Astrocyte (in vitro differentiated cells and primary cell): ENCODE data around the gene AKR1B15. TPM values are rescaled to one million over a fixed set of nuclear protein-coding genes. Genes with fewer than 3 reads are reported as not detected.
"Not testable (repeated sequence)": the region's sequence is repeated elsewhere in the genome, so short reads cannot be mapped to it uniquely, and the experiment has no call there.

Experiments used
- DNase-seq: peaks from one replicate; pipeline ENCODE4 v3.0.0-alpha.2; 2010; ENCODE audit warnings: low read depth
- FAIRE-seq: peaks from 2 replicates; lab custom pipeline; 2011; peaks lifted over from hg19 to GRCh38; lab: Jason Lieb, UNC
- H2AFZ ChIP-seq: 2 replicates; pipeline ENCODE4 v1.6.0; 2012; ENCODE audit warnings: low read depth, low read length, inconsistent platforms
- H3K27ac ChIP-seq: 2 replicates; pipeline ENCODE4 v1.5.1; 2011; ENCODE audit warnings: low read depth, low read length, inconsistent platforms
- H3K27me3 ChIP-seq: 2 replicates; pipeline ENCODE4 v1.6.0; 2011; ENCODE audit warnings: low read length, inconsistent platforms; ENCODE audit not compliant: insufficient read depth
- H3K36me3 ChIP-seq: 2 replicates; pipeline ENCODE4 v1.5.1; 2011; ENCODE audit warnings: low read length, inconsistent platforms; ENCODE audit not compliant: insufficient read depth
- H3K4me1 ChIP-seq: 2 replicates; pipeline ENCODE4 v1.5.1; 2011; ENCODE audit warnings: low read length, inconsistent platforms; ENCODE audit not compliant: insufficient read depth
- H3K4me2 ChIP-seq: 2 replicates; pipeline ENCODE4 v1.6.0; 2012; ENCODE audit warnings: low read length, inconsistent platforms
- H3K4me3 ChIP-seq: 2 replicates; pipeline ENCODE4 v1.5.1; 2011; ENCODE audit warnings: low read depth, mild to moderate bottlenecking, low read length, inconsistent platforms; ENCODE audit not compliant: insufficient read depth
- H3K79me2 ChIP-seq: 2 replicates; pipeline ENCODE4 v1.6.0; 2012; ENCODE audit warnings: mild to moderate bottlenecking, low read length, inconsistent platforms; ENCODE audit not compliant: insufficient read depth
- H3K9ac ChIP-seq: 2 replicates; pipeline ENCODE4 v1.6.0; 2012; ENCODE audit warnings: mild to moderate bottlenecking, low read length, inconsistent platforms
- H3K9me3 ChIP-seq: 2 replicates; pipeline ENCODE4 v1.5.1; 2012; ENCODE audit warnings: low read depth, mild to moderate bottlenecking, low read length, inconsistent platforms; ENCODE audit not compliant: insufficient read depth
- H4K20me1 ChIP-seq: 2 replicates; pipeline ENCODE4 v1.6.0; 2012; ENCODE audit warnings: low read length, inconsistent platforms; ENCODE audit not compliant: insufficient read depth
- H3K27ac Mint-ChIP-seq: one replicate; pipeline ENCODE4 v1.8.0; 2021; ENCODE audit warnings: mild to moderate bottlenecking, mixed read lengths; ENCODE audit not compliant: unreplicated experiment
- H3K27me3 Mint-ChIP-seq: one replicate; pipeline ENCODE4 v1.8.0; 2021; ENCODE audit warnings: low read depth, mixed read lengths; ENCODE audit not compliant: unreplicated experiment
- H3K36me3 Mint-ChIP-seq: one replicate; pipeline ENCODE4 v1.8.0; 2021; ENCODE audit warnings: low read depth, mixed read lengths; ENCODE audit not compliant: unreplicated experiment
- H3K4me1 Mint-ChIP-seq: one replicate; pipeline ENCODE4 v1.8.0; 2021; ENCODE audit warnings: low read depth, mixed read lengths; ENCODE audit not compliant: unreplicated experiment
- H3K4me3 Mint-ChIP-seq: one replicate; pipeline ENCODE4 v1.8.0; 2021; ENCODE audit warnings: mild to moderate bottlenecking, moderate library complexity, mixed read lengths; ENCODE audit not compliant: unreplicated experiment
- H3K9me3 Mint-ChIP-seq: one replicate; pipeline ENCODE4 v1.8.0; 2021; ENCODE audit warnings: mild to moderate bottlenecking, mixed read lengths; ENCODE audit not compliant: unreplicated experiment
- CTCF ChIP-seq: IDR thresholded peaks from 2 replicates; pipeline ENCODE4 v1.5.1; 2011; ENCODE audit warnings: low read depth, mild to moderate bottlenecking, inconsistent platforms, low read length, moderate library complexity; ENCODE audit not compliant: insufficient read depth
- EZH2 ChIP-seq: IDR thresholded peaks from 2 replicates; pipeline ENCODE4 v1.6.1; 2012; ENCODE audit warnings: mild to moderate bottlenecking, low read length, inconsistent platforms; ENCODE audit not compliant: insufficient read depth
- total RNA-seq: library from RNA; stranded (reverse); gene quantifications from 2 replicates; pipeline ENCODE4 v1.2.1, GENCODE V29; 2021

The AKR1B15 gene
- total RNA-seq, 1 donor from 2014 or later: not detected

- no peak for TF ChIP-seq CTCF
- no peak for TF ChIP-seq EZH2
- H3K9ac ChIP-seq: no peak overlapping the region
- Mint-ChIP-seq H3K4me1 (no peaks in the 10 kb centered on the region), H3K27ac (no peak overlapping the region), H3K27me3 (peaks cover 13% of the 10 kb centered on the region), H3K9me3 (peaks cover 26% of the 10 kb centered on the region), H3K36me3 (no peaks in the 10 kb centered on the region), H3K4me3 (no peak overlapping the region)
- H3K4me1 ChIP-seq: no peaks in the 10 kb centered on the region
- peaks cover 5% of the 10 kb centered on the region for H3K27me3 ChIP-seq
- H3K4me2 ChIP-seq: no peak overlapping the region
- no peaks in the 10 kb centered on the region for H3K79me2 ChIP-seq
- H3K9me3 ChIP-seq: peaks cover 10% of the 10 kb centered on the region
- no peak overlapping the region for H3K27ac ChIP-seq
- no peak for FAIRE-seq
- H3K36me3 ChIP-seq: no peaks in the 10 kb centered on the region
- no peak overlapping the region for H2AFZ ChIP-seq
- no peaks in the 10 kb centered on the region for H4K20me1 ChIP-seq
- DNase-seq: peak; percentile 8
- H3K4me3 ChIP-seq: no peak overlapping the region
Measured at GRCh38 chr7:134567368-134567767, 18.5 kb downstream of the AKR1B15 start.

- not testable (repeated sequence) for H3K27me3 ChIP-seq, H3K27ac ChIP-seq, H3K36me3 Mint-ChIP-seq, H3K4me1 Mint-ChIP-seq, H2AFZ ChIP-seq, H3K27ac Mint-ChIP-seq, H3K4me1 ChIP-seq, H3K36me3 ChIP-seq, H3K4me3 Mint-ChIP-seq, FAIRE-seq, H3K9me3 ChIP-seq, H3K79me2 ChIP-seq, DNase-seq, H3K9ac ChIP-seq, H3K4me2 ChIP-seq, H3K4me3 ChIP-seq, H4K20me1 ChIP-seq
- Mint-ChIP-seq H3K27me3 (peaks cover 18% of the 10 kb centered on the region), H3K9me3 (peaks cover 16% of the 10 kb centered on the region)
Measured at GRCh38 chr7:134569962-134570361, 21.1 kb downstream of the AKR1B15 start.

GRCh38 chr7:134571101-134571500, 22.2 kb downstream of the AKR1B15 start:
- Histone ChIP-seq H3K4me3 (no peak overlapping the region), H3K9ac (no peak overlapping the region), H3K36me3 (no peaks in the 10 kb centered on the region), H3K27me3 (peaks cover 5% of the 10 kb centered on the region), H2AFZ (no peak overlapping the region), H3K9me3 (no peaks in the 10 kb centered on the region), H3K4me1 (no peaks in the 10 kb centered on the region), H3K4me2 (no peak overlapping the region), H3K27ac (no peak overlapping the region), H3K79me2 (no peaks in the 10 kb centered on the region), H4K20me1 (no peaks in the 10 kb centered on the region)
- no peak overlapping the region for H3K4me3 Mint-ChIP-seq
- H3K9me3 Mint-ChIP-seq: peaks cover 7% of the 10 kb centered on the region
- H3K4me1 Mint-ChIP-seq: no peaks in the 10 kb centered on the region
- FAIRE-seq (no peak), DNase-seq (no peak)
- H3K27ac Mint-ChIP-seq: no peak overlapping the region
- no peaks in the 10 kb centered on the region for H3K36me3 Mint-ChIP-seq
- peaks cover 18% of the 10 kb centered on the region for H3K27me3 Mint-ChIP-seq
- TF ChIP-seq CTCF: no peak
- TF ChIP-seq EZH2: no peak
